GM12865 (cell line): Measurements from ENCODE around the gene CLEC4D.
"Not testable (repeated sequence)": the region's sequence is repeated elsewhere in the genome, so short reads cannot be mapped to it uniquely, and the experiment has no call there.

Source experiments
- DNase-seq: peaks from one replicate; pipeline ENCODE4 v3.0.0; 2010; ENCODE audit warnings: low read depth
- H3K4me3 ChIP-seq: 2 replicates; pipeline ENCODE4 v1.5.1; 2011; ENCODE audit warnings: mild to moderate bottlenecking, low read depth, low read length, control low read depth
- CTCF ChIP-seq: IDR thresholded peaks from 2 replicates; pipeline ENCODE4 v1.5.1; 2011; ENCODE audit warnings: low read length, control low read depth, low read depth, inconsistent platforms; ENCODE audit not compliant: insufficient read depth; ENCODE audit errors: missing control alignments

The CLEC4D gene

GRCh38 chr12:8561011-8561410, 47.7 kb downstream of the CLEC4D start:
- no peak for DNase-seq
- TF ChIP-seq CTCF, result no peak
- H3K4me3 ChIP-seq, result no peak overlapping the region

GRCh38 chr12:8562310-8562709, 49.0 kb downstream of the CLEC4D start:
- H3K4me3 ChIP-seq, result no peak overlapping the region
- no peak for DNase-seq
- TF ChIP-seq CTCF, result peak; percentile 14

- TF ChIP-seq CTCF, result no peak
- no peak overlapping the region for H3K4me3 ChIP-seq
- no peak for DNase-seq
These were observed 50.1 kb downstream of the CLEC4D start for GRCh38 chr12:8563356-8563755.

GRCh38 chr12:8564656-8565055, 51.4 kb downstream of the CLEC4D start:
- no peak for TF ChIP-seq CTCF
- DNase-seq, result no peak
- no peak overlapping the region for H3K4me3 ChIP-seq

GRCh38 chr12:8566052-8566451, 52.7 kb downstream of the CLEC4D start:
- not testable (repeated sequence) for DNase-seq, H3K4me3 ChIP-seq

GRCh38 chr12:8566525-8566924, 53.2 kb downstream of the CLEC4D start:
- DNase-seq, result no peak
- H3K4me3 ChIP-seq, result no peak overlapping the region
- no peak for TF ChIP-seq CTCF
